ENCODE measurements around the gene HDC.

Gene HDC

GRCh38 chr15:50265620-50266019 lies at the start of gene HDC:
HDC (minus strand) TSS chr15:50265726; CDS start chr15:50265623, 103 bp downstream.
- no peak for DNase-seq

- DNase-seq, result no peak
Observed at GRCh38 chr15:50312636-50313035, 47.1 kb upstream of the HDC start.

GRCh38 chr15:50307799-50308198 lies 42.3 kb upstream of the HDC start:
- DNase-seq, result no peak

GRCh38 chr15:50304836-50305235 lies 39.3 kb upstream of the HDC start:
- no peak for DNase-seq

GRCh38 chr15:50302581-50302980 lies 37.1 kb upstream of the HDC start:
- DNase-seq, result no peak

GRCh38 chr15:50298340-50298739 lies 32.8 kb upstream of the HDC start:
- no peak for DNase-seq

- DNase-seq, result no peak
Observed at GRCh38 chr15:50295966-50296365, 30.4 kb upstream of the HDC start.

GRCh38 chr15:50289749-50290148 lies 24.2 kb upstream of the HDC start:
- DNase-seq, result no peak

- no peak for DNase-seq
Observed at GRCh38 chr15:50287324-50288116, 22.0 kb upstream of the HDC start.

GRCh38 chr15:50281427-50281826 lies 15.9 kb upstream of the HDC start:
- DNase-seq, result no peak

- no peak for DNase-seq
Observed at GRCh38 chr15:50280271-50280670, 14.7 kb upstream of the HDC start.

- DNase-seq, result no peak
Observed at GRCh38 chr15:50278496-50278895, 13.0 kb upstream of the HDC start.

GRCh38 chr15:50277370-50277769 lies 11.8 kb upstream of the HDC start:
- no peak for DNase-seq

- no peak for DNase-seq
Observed at GRCh38 chr15:50275908-50276307, 10.4 kb upstream of the HDC start.

GRCh38 chr15:50275091-50275490 lies 9.6 kb upstream of the HDC start:
- DNase-seq, result no peak

GRCh38 chr15:50267577-50267976 lies 2.1 kb upstream of the HDC start:
- no peak for DNase-seq

GRCh38 chr15:50262533-50262932 lies 3.0 kb downstream of the HDC start:
- no peak for DNase-seq

- DNase-seq, result no peak
Observed at GRCh38 chr15:50261981-50262380, 3.5 kb downstream of the HDC start.

GRCh38 chr15:50260969-50261496 lies 4.5 kb downstream of the HDC start:
- DNase-seq, result no peak

- no peak for DNase-seq
Observed at GRCh38 chr15:50259276-50259675, 6.2 kb downstream of the HDC start.

- DNase-seq, result no peak
Observed at GRCh38 chr15:50257924-50258323, 7.6 kb downstream of the HDC start.

GRCh38 chr15:50257332-50257731 lies 8.2 kb downstream of the HDC start:
- DNase-seq, result no peak

GRCh38 chr15:50256188-50257041 lies 9.1 kb downstream of the HDC start:
- no peak for DNase-seq

- DNase-seq, result no peak
Observed at GRCh38 chr15:50252556-50252955, 13.0 kb downstream of the HDC start.

Measured in activated CD4-positive, CD25-positive, alpha-beta regulatory T cell treated with anti-CD3 and anti-CD28 coated beads, Interleukin-2, amount 50 U/mL, for 72 hours (primary cell).